Activated CD4-positive, CD25-positive, alpha-beta regulatory T cell treated with anti-CD3 and anti-CD28 coated beads, Interleukin-2, amount 50 U/mL, for 72 hours (primary cell): Measurements from ENCODE around the gene ABCC6.
"Not testable (repeated sequence)": the region's sequence is repeated elsewhere in the genome, so short reads cannot be mapped to it uniquely, and the experiment has no call there.

Experiments used
- DNase-seq: peaks from one replicate; pipeline ENCODE4 v3.0.0; 2021

ABCC6 gene

GRCh38 chr16:16222850-16223661 lies at the start of gene ABCC6:
Gene ABCC6, minus strand, starts transcription at chr16:16223494. Its CDS starts 60 bp downstream, at chr16:16223434.
- DNase-seq, result not testable (repeated sequence)

GRCh38 chr16:16272573-16273221 lies 49.4 kb upstream of the ABCC6 start:
- not testable (repeated sequence) for DNase-seq

GRCh38 chr16:16271658-16272057 lies 48.4 kb upstream of the ABCC6 start:
- DNase-seq, result not testable (repeated sequence)

GRCh38 chr16:16268185-16268808 lies 45.0 kb upstream of the ABCC6 start:
- not testable (repeated sequence) for DNase-seq

GRCh38 chr16:16267708-16268107 lies 44.4 kb upstream of the ABCC6 start:
- DNase-seq, result not testable (repeated sequence)

GRCh38 chr16:16265044-16265443 lies 41.8 kb upstream of the ABCC6 start:
- not testable (repeated sequence) for DNase-seq

GRCh38 chr16:16263947-16264346 lies 40.7 kb upstream of the ABCC6 start:
- not testable (repeated sequence) for DNase-seq

GRCh38 chr16:16262954-16263555 lies 39.8 kb upstream of the ABCC6 start:
- DNase-seq, result not testable (repeated sequence)

- DNase-seq, result not testable (repeated sequence)
Measured at GRCh38 chr16:16259971-16260370, 36.7 kb upstream of the ABCC6 start.

GRCh38 chr16:16258822-16259221 lies 35.5 kb upstream of the ABCC6 start:
- DNase-seq, result not testable (repeated sequence)

- not testable (repeated sequence) for DNase-seq
Measured at GRCh38 chr16:16257301-16257923, 34.1 kb upstream of the ABCC6 start.

GRCh38 chr16:16252377-16252776 lies 29.1 kb upstream of the ABCC6 start:
- not testable (repeated sequence) for DNase-seq

GRCh38 chr16:16249621-16250330 lies 26.5 kb upstream of the ABCC6 start:
- not testable (repeated sequence) for DNase-seq

- not testable (repeated sequence) for DNase-seq
Measured at GRCh38 chr16:16247439-16247838, 24.1 kb upstream of the ABCC6 start.

- not testable (repeated sequence) for DNase-seq
Measured at GRCh38 chr16:16246578-16247262, 23.4 kb upstream of the ABCC6 start.

- not testable (repeated sequence) for DNase-seq
Measured at GRCh38 chr16:16243886-16244285, 20.6 kb upstream of the ABCC6 start.

- DNase-seq, result not testable (repeated sequence)
Measured at GRCh38 chr16:16240667-16241066, 17.4 kb upstream of the ABCC6 start.

GRCh38 chr16:16237738-16238137 lies 14.4 kb upstream of the ABCC6 start:
- not testable (repeated sequence) for DNase-seq

GRCh38 chr16:16237071-16237470 lies 13.8 kb upstream of the ABCC6 start:
- not testable (repeated sequence) for DNase-seq

GRCh38 chr16:16232692-16233061 lies 9.4 kb upstream of the ABCC6 start:
- not testable (repeated sequence) for DNase-seq

GRCh38 chr16:16223662-16224241 lies 458 bp upstream of the ABCC6 start:
- not testable (repeated sequence) for DNase-seq
